Astrocyte of the hippocampus (primary cell): ENCODE results near the gene NARS2.
"Not testable (repeated sequence)": the region's sequence is repeated elsewhere in the genome, so short reads cannot be mapped to it uniquely, and the experiment has no call there.

Experiments
- DNase-seq: peaks from one replicate; pipeline ENCODE4 v3.0.0; 2011; ENCODE audit warnings: low read depth, low spot score

The NARS2 gene

GRCh38 chr11:78574386-78575381 is at the start of gene NARS2:
Gene NARS2, minus strand, starts transcription at chr11:78574864. Its CDS starts 376 bp downstream, at chr11:78574488.
- DNase-seq: peak; percentile 98

- no peak for DNase-seq
Measured at GRCh38 chr11:78622666-78623065, 48.0 kb upstream of the NARS2 start.

GRCh38 chr11:78620159-78620558 is 45.5 kb upstream of the NARS2 start:
- no peak for DNase-seq

- DNase-seq: no peak
Measured at GRCh38 chr11:78615724-78616123, 41.1 kb upstream of the NARS2 start.

- no peak for DNase-seq
Measured at GRCh38 chr11:78613378-78613813, 38.7 kb upstream of the NARS2 start.

- DNase-seq: no peak
Measured at GRCh38 chr11:78612721-78613377, 38.2 kb upstream of the NARS2 start.

- peak; percentile 10 for DNase-seq
Measured at GRCh38 chr11:78609321-78609720, 34.7 kb upstream of the NARS2 start.

GRCh38 chr11:78607696-78608095 is 33.0 kb upstream of the NARS2 start:
- DNase-seq: peak; percentile 13

GRCh38 chr11:78606667-78607066 is 32.0 kb upstream of the NARS2 start:
- DNase-seq: peak; percentile 22

- DNase-seq: no peak
Measured at GRCh38 chr11:78605296-78605695, 30.6 kb upstream of the NARS2 start.

GRCh38 chr11:78603792-78604191 is 29.1 kb upstream of the NARS2 start:
- DNase-seq: peak; percentile 38

- not testable (repeated sequence) for DNase-seq
Measured at GRCh38 chr11:78602771-78603170, 28.1 kb upstream of the NARS2 start.

GRCh38 chr11:78601066-78601465 is 26.4 kb upstream of the NARS2 start:
- not testable (repeated sequence) for DNase-seq

- DNase-seq: not testable (repeated sequence)
Measured at GRCh38 chr11:78597579-78597978, 22.9 kb upstream of the NARS2 start.

GRCh38 chr11:78595436-78596130 is 20.9 kb upstream of the NARS2 start:
- no peak for DNase-seq

- DNase-seq: no peak
Measured at GRCh38 chr11:78594814-78595213, 20.1 kb upstream of the NARS2 start.

- DNase-seq: no peak
Measured at GRCh38 chr11:78588517-78588916, 13.9 kb upstream of the NARS2 start.

GRCh38 chr11:78587446-78587845 is 12.8 kb upstream of the NARS2 start:
- no peak for DNase-seq

- no peak for DNase-seq
Measured at GRCh38 chr11:78586452-78587046, 11.9 kb upstream of the NARS2 start.

- no peak for DNase-seq
Measured at GRCh38 chr11:78583889-78584288, 9.2 kb upstream of the NARS2 start.

GRCh38 chr11:78577495-78577894 is 2.8 kb upstream of the NARS2 start:
- no peak for DNase-seq
